CD4-positive, alpha-beta T cell treated with Interferon gamma for 1 hour (primary cell): ENCODE data around the gene GJB6.
A peak's percentile ranks its signal among the peaks of the same experiment; 100 is the strongest.

Experiments
- DNase-seq: peaks from one replicate; pipeline ENCODE4 v3.0.0-alpha.2; 2020

GJB6 gene

DNA sequence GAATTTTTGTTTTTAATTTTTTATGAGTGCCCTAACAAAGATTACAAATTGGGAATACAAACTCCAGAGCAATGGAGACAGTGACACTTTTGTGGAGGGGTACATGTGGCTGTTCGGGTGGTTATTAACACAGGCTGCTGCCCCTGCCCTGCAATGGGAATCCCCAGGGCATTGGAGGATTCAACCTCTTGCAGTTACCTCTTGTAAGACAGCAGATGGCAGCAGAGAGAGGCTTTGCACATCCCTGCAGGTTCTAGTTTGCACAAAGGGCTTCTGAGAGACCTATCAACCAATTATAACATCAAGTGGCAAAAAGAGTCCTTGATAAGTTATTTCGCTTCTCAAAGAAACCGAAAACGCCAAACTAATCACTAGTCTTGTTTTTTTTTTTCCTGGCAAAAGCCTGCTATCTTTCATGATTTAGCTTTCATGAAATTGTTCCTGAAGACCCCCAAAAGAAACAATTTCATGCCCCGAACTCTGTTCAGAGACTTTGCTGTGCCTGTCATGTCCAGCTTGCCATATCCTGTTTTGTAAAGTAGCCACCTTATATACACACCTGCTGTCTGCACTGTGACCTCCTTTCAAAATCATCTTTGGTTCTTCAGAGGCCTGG is 49.8 kb downstream of the GJB6 start:
- peak; percentile 58 for DNase-seq

DNA sequence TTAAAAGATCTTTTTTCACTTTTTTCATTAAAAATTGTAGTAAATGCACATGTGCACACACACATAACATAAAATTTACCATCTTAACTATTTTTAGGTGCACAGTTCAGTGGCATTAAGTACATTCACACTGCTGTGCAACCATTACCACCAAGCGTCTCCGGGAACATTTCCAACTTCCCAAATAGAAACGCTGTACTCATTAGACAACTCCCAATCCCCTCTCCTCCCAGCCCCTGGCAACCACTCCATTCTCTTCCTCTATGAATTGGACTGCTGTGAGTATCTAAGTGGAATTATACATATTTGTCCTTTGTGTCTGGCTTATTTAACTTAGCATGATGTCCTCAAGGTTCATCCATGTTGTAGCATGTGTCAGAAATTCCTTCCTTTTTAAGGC is 50.9 kb downstream of the GJB6 start:
- no peak for DNase-seq

DNA sequence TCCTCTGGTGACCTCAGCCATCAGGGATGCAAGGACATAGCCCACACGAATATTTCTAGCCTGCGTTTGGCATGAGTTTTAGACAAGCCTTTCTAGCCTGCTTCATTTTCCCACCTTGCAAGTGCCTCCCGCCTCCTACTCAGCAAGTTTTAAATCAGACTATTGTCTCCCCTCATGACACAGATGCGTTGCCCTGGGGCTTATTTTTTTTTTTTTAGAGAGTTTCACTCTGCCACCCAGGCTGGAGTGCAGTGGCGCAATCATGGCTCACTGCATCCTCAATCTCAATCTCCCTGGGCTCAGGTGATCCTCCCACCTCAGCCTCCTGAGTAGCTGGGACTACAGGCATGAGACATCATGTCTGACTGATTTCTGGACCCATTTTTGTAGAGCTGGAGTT is 54.0 kb downstream of the GJB6 start:
- no peak for DNase-seq

DNA sequence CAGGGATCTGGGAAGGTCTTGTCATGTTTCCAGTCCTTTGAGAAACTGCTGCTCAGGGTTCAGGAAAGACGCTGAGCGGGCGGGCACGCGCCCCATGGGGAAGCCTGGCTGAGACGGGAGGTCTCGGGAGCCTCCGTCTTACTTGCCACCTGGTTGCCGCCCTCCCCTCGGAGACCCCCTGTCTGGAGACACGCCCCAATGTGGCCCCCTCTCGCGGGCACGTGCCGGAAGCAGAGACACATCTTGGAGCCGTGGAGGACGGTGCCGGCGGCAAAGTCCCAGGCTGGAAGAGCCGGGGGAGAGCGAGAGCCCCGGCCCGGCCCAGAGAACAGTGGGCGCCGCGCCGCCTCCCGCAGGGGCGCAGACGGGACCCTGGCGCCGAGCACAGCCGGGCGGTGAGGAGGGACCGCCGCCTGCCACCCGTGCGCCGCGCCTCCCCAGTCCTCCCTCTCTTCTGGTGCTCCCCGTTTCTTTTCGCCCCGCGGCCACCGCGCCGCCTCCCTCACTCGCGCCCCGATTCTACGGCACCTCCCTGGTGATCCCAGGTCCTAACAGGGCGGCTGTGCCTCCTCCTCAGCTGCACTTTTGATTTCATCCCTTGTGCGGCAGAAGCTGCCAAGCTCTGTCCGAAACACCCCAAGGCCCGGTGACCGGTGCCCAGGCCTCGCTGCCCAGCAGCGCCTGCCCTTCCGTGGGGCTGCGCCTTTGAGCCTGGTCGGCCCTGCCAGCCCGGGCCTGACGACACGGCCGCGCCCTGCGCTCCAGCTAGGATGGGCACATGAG is 54.9 kb downstream of the GJB6 start:
- no peak for DNase-seq

DNA sequence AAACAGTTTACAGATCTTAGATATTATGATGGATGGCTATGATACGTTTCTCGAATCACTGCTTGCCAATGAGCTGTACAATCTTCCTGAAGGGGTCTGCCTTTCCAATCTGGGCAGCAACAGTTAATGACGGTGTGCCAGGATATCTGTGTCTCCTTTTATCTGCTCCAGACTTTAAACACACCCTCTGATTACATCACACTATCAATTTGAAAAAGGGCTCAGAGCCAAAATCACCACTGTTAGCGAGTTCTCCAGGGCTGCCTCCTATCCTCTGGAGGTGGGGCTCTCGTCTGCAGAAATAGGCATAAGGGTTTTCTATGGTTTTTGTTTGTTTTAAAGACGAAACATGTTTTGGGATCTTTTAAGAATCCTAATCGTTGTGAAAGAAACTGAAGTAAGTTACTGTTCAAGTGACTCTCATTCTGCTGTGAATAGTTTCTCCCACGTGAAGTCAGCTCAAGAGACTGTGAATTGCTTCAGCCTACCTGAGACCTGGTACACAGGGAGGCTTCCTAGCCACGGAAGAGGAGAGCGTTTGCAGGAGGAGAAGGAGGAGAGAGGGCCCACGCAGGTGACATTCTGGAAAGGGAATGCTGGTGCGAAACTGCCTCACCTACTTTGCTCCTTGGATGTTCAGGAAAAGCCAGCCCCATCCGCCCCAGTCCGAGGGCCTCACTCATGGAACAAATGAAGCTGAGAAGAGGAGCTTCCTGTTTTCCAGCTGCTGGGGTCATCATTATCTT is 56.0 kb downstream of the GJB6 start:
- no peak for DNase-seq

DNA sequence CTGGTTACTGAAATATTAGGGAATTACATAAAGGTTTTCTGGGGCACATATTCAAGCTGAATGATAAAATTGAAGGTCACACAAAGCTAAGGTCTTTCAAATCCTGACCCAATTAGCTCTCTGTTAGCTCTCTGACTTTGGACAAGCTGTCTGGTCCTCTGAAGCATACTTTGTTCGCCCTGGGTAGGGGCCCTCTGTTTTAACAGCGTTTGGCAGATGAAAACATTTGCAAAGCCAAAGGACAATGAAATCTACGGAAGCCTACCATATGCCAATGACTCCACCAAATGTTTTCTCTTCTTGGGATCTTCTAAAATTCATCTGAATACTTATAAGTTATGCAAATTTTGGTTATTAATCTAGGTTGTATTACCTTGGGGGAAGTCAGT is 56.7 kb downstream of the GJB6 start:
- DNase-seq, result no peak

DNA sequence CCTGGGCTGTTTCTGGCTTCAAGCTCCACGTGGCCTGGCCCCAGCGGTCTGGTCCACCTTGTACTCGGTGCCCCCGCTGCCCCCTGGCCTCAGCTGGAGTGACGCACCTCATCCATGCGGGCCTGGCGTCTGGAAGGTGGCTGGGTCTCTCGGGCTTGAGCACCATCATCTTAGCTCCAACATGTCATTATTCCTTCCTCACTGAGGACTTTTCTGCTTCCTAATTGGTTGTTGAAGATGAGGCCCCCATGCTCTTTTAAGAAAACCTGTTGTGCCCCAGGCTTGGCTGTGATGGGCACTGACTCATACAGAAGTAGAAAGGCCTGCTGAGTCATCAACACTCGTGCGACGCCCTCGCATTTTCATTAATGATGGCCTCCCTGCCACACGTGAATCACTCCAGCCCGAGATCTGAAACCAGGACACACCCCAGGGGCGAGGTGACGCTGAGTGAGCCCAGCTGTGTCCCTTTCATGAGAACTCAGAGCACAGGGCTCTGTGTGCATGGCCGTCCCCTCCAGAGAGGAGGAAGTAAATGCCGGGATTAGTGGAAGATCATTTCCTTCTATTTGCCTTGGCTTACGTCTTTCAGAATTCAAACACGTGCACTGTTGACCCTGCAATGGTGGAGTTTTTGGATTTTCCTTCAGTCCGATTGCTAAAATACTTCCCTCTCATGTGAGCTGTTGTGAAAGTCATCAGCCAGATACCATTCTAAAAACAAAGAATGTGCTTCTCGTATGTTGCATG is 57.3 kb downstream of the GJB6 start:
- peak; percentile 81 for DNase-seq

DNA sequence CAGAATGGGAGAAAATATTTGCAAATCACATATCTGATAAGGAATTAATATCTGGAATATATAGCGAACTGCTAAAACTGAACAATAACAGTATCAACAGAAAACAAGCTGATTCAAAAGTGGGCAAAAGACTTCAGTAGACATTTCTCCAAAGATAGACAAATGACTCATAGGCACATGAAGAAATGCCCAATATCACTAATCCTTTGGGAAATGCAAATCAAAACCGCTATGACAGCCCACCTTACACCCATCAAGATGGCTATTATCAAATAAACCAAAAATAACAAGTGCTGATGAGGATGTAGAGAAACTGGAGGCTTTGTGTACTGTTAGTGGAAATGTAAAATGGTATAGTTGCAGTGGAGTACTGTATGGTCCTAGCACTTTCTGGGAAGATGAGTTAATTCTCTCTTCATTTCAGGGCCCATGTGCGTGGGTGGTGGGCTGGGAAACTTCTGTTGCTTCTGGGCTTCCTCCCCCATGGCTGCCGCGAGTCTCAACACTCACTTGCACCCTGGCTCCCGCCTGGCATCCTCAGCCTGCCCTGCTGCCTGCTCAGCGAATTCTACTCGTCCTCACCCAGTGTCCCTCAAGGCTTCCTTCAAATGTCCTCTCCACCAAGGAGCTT is 58.9 kb downstream of the GJB6 start:
- no peak for DNase-seq
